GM10266 (cell line): ENCODE data around the gene KANK2.

Source experiments
- DNase-seq: peaks from one replicate; pipeline ENCODE4 v3.0.0; 2012; ENCODE audit errors: extremely low spot score
- TF ChIP-seq, protein P1 (sequence below): IDR thresholded peaks from 2 replicates; pipeline ENCODE4 v1.5.1; 2012; ENCODE audit warnings: mild to moderate bottlenecking, low read depth; ENCODE audit not compliant: control insufficient read depth, insufficient read depth; ENCODE audit errors: missing control alignments

The KANK2 gene

DNA sequence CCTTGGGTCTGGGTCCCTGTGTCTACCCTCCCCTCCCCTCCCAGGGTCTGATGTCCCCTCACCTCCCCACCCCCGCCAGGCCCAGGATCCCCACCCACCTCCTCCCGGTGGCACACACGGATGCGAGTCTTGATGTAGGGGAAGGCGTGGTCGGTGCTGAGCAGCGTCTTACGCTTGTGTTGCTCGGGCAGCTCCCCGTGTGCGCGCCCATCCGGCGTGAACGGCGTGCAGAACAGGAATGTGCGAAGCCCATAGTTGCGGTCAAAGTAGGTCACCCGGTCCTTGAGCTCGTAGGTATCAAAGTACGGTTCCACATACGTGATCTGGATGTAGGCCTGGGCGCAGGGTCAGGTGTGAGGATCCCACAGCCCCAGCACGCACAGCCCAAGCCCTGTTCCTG lies 4.4 kb upstream of the KANK2 start:
- TF ChIP-seq, protein P1, sequence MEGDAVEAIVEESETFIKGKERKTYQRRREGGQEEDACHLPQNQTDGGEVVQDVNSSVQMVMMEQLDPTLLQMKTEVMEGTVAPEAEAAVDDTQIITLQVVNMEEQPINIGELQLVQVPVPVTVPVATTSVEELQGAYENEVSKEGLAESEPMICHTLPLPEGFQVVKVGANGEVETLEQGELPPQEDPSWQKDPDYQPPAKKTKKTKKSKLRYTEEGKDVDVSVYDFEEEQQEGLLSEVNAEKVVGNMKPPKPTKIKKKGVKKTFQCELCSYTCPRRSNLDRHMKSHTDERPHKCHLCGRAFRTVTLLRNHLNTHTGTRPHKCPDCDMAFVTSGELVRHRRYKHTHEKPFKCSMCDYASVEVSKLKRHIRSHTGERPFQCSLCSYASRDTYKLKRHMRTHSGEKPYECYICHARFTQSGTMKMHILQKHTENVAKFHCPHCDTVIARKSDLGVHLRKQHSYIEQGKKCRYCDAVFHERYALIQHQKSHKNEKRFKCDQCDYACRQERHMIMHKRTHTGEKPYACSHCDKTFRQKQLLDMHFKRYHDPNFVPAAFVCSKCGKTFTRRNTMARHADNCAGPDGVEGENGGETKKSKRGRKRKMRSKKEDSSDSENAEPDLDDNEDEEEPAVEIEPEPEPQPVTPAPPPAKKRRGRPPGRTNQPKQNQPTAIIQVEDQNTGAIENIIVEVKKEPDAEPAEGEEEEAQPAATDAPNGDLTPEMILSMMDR, result no peak
- DNase-seq, result no peak

DNA sequence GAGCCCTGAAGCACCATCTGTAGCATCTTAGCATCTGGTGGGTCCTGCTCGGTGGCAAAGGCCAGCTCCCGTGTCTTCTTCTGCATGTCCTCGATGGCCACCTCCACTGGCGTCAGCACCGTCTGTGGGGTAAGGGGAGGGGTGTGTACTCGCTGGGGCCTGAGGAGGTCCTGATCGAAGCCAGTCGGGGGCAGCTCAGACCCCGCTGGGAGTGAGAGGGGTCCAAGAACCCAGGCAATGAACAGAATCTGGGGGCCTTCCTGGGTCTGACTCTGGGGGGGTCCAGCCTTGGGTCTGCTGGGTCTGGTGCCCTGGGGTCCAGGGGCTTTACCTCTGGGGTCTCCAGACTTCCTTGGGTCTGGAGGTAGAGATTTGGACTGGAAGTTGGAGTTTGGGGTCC lies 3.6 kb upstream of the KANK2 start:
- no peak for DNase-seq
- TF ChIP-seq, protein P1, result no peak

DNA sequence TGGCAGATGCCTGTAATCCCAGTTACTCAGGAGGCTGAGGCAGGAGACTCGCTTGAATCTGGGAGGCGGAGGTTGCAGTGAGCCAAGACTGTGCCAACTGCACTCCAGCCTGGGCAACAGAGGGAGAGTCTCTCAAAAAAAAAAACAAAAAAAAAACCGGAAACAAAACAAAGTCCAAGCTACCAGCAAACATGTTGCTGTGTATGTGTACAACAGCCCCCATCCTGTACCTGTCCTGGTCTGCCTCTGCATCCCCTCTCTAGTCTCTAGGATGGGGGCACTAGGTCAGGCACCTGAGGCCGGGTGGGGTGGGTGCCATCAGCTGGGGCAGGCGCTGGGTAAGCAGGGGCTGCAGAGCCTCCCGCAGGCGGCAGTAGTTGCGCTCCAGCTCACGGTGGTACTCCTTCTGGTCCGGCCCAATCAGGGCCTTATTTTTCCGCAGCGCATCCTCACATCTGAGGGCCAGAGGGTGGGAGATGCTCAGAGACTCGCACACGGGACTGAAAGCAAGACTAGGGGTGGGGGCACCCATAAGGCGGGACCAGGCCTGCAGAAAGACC lies 2.8 kb upstream of the KANK2 start:
- no peak for DNase-seq
- TF ChIP-seq, protein P1, result no peak

DNA sequence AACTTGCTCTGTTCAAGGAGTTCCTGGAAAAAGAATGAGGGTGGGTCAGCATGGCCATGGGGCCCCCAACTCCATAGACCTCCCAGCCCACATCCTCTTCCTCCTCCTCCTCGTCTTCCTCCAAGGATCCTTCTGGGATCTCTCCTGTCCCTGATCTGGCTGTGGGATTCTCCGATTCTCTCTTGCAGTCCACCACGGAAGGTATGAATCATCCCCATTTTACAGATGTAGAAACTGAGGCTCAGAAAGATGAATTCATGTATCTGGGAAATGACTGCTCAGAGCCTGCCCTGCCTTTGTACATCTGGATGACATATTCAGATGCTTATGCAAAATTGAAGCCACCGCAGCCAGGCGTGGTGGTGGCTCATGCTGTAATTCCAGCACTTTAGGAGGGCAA lies 2.2 kb upstream of the KANK2 start:
- TF ChIP-seq, protein P1, result no peak

DNA sequence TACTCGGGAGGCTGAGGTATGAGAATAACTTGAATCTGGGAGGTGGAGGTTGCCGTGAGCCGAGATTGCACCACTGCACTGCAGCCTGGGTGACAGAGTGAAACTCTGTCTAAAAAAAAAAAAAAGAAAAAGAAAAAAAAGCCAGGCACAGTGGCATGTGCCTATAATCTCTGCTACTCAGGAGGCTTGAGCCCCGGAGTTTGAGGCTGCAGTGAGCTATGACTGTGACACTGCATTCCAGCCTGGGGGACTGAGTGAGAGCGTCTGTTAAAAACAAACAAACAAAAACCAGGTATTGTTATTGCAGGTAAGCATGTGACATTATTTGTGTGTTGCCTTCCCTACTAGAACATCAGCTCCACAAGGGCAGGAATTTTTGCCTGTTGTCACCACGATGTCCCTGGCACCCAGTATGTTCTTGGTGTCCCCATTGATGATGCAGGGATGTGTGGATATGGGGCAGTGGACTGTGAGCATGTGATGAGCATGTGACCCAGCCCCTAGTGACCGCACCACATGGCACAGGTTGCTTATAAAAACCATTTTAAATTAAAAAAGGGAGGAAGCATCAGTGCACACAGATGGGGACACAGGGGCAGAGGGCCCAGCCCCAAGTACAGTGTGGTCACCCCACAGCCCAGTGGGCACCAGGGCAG lies 1.6 kb upstream of the KANK2 start:
- TF ChIP-seq, protein P1, result no peak
- DNase-seq, result no peak

More for the DNA sequence above, 2.2 kb upstream of the KANK2 start:
- DNase-seq, result no peak

DNA sequence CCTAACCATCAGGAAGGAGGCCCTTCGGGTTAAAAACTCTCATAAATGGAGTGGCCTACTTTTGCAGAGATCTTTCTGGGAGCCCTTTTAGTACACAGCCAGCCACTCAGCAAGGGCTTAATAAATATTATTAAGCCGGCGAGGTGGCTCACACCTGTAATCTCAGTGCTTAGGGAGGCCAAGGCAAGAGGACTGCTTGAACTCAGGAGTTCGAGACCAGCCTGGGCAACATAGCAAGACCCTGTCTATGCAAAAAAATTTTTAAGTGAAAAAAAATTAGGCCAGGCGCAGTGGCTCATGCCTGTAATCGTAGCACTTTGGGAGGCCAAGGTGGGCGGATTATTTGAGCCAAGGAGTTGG lies 810 bp upstream of the KANK2 start:
- TF ChIP-seq, protein P1, result no peak

More for the DNA sequence above, 810 bp upstream of the KANK2 start:
- DNase-seq, result no peak
